Measurements from ENCODE around the gene NIM1K.

The NIM1K gene

GRCh38 chr5:43221502-43221901 is 29.5 kb downstream of the NIM1K start:
- no peaks in the 10 kb centered on the region for H3K4me1 ChIP-seq (ENCODE audit: control insufficient read depth, insufficient read depth, low read length)
- H3K27me3 ChIP-seq (ENCODE audit: control insufficient read depth, insufficient read depth, low read length) = no peaks in the 10 kb centered on the region
- no peaks in the 10 kb centered on the region for H3K9me3 ChIP-seq (ENCODE audit: control insufficient read depth, insufficient read depth, low read length)
- no CpG with 5 or more reads among the region's 5 CpGs for WGBS (ENCODE audit: insufficient coverage, insufficient read length)
- no peak overlapping the region for H3K4me3 ChIP-seq (ENCODE audit: low read length)
- no peak overlapping the region for H3K27ac ChIP-seq (ENCODE audit: low read length)
- no peak for DNase-seq (ENCODE audit: low read depth, low spot score)
- H3K36me3 ChIP-seq (ENCODE audit: control insufficient read depth, insufficient read depth, low read length) = no peaks in the 10 kb centered on the region

GRCh38 chr5:43225649-43226245 is 33.7 kb downstream of the NIM1K start:
- no peaks in the 10 kb centered on the region for H3K9me3 ChIP-seq (ENCODE audit: control insufficient read depth, insufficient read depth, low read length)
- no peaks in the 10 kb centered on the region for H3K36me3 ChIP-seq (ENCODE audit: control insufficient read depth, insufficient read depth, low read length)
- DNase-seq (ENCODE audit: low read depth, low spot score) = no peak
- H3K4me3 ChIP-seq (ENCODE audit: low read length) = no peak overlapping the region
- no peaks in the 10 kb centered on the region for H3K4me1 ChIP-seq (ENCODE audit: control insufficient read depth, insufficient read depth, low read length)
- no peaks in the 10 kb centered on the region for H3K27me3 ChIP-seq (ENCODE audit: control insufficient read depth, insufficient read depth, low read length)
- no peak overlapping the region for H3K27ac ChIP-seq (ENCODE audit: low read length)
- WGBS (ENCODE audit: insufficient coverage, insufficient read length) = no CpG with 5 or more reads among the region's 2 CpGs

- Histone ChIP-seq H3K4me1 (ENCODE audit: control insufficient read depth, insufficient read depth, low read length) (no peaks in the 10 kb centered on the region), H3K27ac (ENCODE audit: low read length) (no peak overlapping the region), H3K27me3 (ENCODE audit: control insufficient read depth, insufficient read depth, low read length) (no peaks in the 10 kb centered on the region), H3K9me3 (ENCODE audit: control insufficient read depth, insufficient read depth, low read length) (no peaks in the 10 kb centered on the region), H3K4me3 (ENCODE audit: low read length) (no peak overlapping the region), H3K36me3 (ENCODE audit: control insufficient read depth, insufficient read depth, low read length) (no peaks in the 10 kb centered on the region)
- no CpG with 5 or more reads among the region's 1 CpG for WGBS (ENCODE audit: insufficient coverage, insufficient read length)
- no peak for DNase-seq (ENCODE audit: low read depth, low spot score)
Observed at GRCh38 chr5:43227655-43228054, 35.6 kb downstream of the NIM1K start.

GRCh38 chr5:43230707-43231106 is 38.7 kb downstream of the NIM1K start:
- DNase-seq (ENCODE audit: low read depth, low spot score) = no peak
- H3K4me1 ChIP-seq (ENCODE audit: control insufficient read depth, insufficient read depth, low read length) = no peaks in the 10 kb centered on the region
- no peaks in the 10 kb centered on the region for H3K9me3 ChIP-seq (ENCODE audit: control insufficient read depth, insufficient read depth, low read length)
- no peak overlapping the region for H3K4me3 ChIP-seq (ENCODE audit: low read length)
- no peak overlapping the region for H3K27ac ChIP-seq (ENCODE audit: low read length)
- no peaks in the 10 kb centered on the region for H3K36me3 ChIP-seq (ENCODE audit: control insufficient read depth, insufficient read depth, low read length)
- WGBS (ENCODE audit: insufficient coverage, insufficient read length) = no CpG with 5 or more reads among the region's 3 CpGs
- H3K27me3 ChIP-seq (ENCODE audit: control insufficient read depth, insufficient read depth, low read length) = no peaks in the 10 kb centered on the region

- Histone ChIP-seq H3K4me3 (ENCODE audit: low read length) (no peak overlapping the region), H3K27me3 (ENCODE audit: control insufficient read depth, insufficient read depth, low read length) (no peaks in the 10 kb centered on the region), H3K27ac (ENCODE audit: low read length) (no peak overlapping the region), H3K9me3 (ENCODE audit: control insufficient read depth, insufficient read depth, low read length) (no peaks in the 10 kb centered on the region), H3K4me1 (ENCODE audit: control insufficient read depth, insufficient read depth, low read length) (no peaks in the 10 kb centered on the region), H3K36me3 (ENCODE audit: control insufficient read depth, insufficient read depth, low read length) (no peaks in the 10 kb centered on the region)
- DNase-seq (ENCODE audit: low read depth, low spot score) = no peak
- no CpG with 5 or more reads among the region's 3 CpGs for WGBS (ENCODE audit: insufficient coverage, insufficient read length)
Observed at GRCh38 chr5:43231977-43232376, 40.0 kb downstream of the NIM1K start.

- no peaks in the 10 kb centered on the region for H3K4me1 ChIP-seq (ENCODE audit: control insufficient read depth, insufficient read depth, low read length)
- no CpG with 5 or more reads among the region's 15 CpGs for WGBS (ENCODE audit: insufficient coverage, insufficient read length)
- no peak for DNase-seq (ENCODE audit: low read depth, low spot score)
- H3K27ac ChIP-seq (ENCODE audit: low read length) = no peak overlapping the region
- H3K36me3 ChIP-seq (ENCODE audit: control insufficient read depth, insufficient read depth, low read length) = no peaks in the 10 kb centered on the region
- H3K4me3 ChIP-seq (ENCODE audit: low read length) = no peak overlapping the region
- H3K27me3 ChIP-seq (ENCODE audit: control insufficient read depth, insufficient read depth, low read length) = no peaks in the 10 kb centered on the region
- no peaks in the 10 kb centered on the region for H3K9me3 ChIP-seq (ENCODE audit: control insufficient read depth, insufficient read depth, low read length)
Observed at GRCh38 chr5:43232943-43233833, 41.2 kb downstream of the NIM1K start.

- H3K4me1 ChIP-seq (ENCODE audit: control insufficient read depth, insufficient read depth, low read length) = no peaks in the 10 kb centered on the region
- no peak overlapping the region for H3K4me3 ChIP-seq (ENCODE audit: low read length)
- no peaks in the 10 kb centered on the region for H3K36me3 ChIP-seq (ENCODE audit: control insufficient read depth, insufficient read depth, low read length)
- WGBS (ENCODE audit: insufficient coverage, insufficient read length) = no CpG with 5 or more reads among the region's 3 CpGs
- DNase-seq (ENCODE audit: low read depth, low spot score) = no peak
- H3K27me3 ChIP-seq (ENCODE audit: control insufficient read depth, insufficient read depth, low read length) = no peaks in the 10 kb centered on the region
- H3K9me3 ChIP-seq (ENCODE audit: control insufficient read depth, insufficient read depth, low read length) = no peaks in the 10 kb centered on the region
- no peak overlapping the region for H3K27ac ChIP-seq (ENCODE audit: low read length)
Observed at GRCh38 chr5:43233946-43234345, 41.9 kb downstream of the NIM1K start.

- Histone ChIP-seq H3K4me1 (ENCODE audit: control insufficient read depth, insufficient read depth, low read length) (no peaks in the 10 kb centered on the region), H3K4me3 (ENCODE audit: low read length) (no peak overlapping the region), H3K36me3 (ENCODE audit: control insufficient read depth, insufficient read depth, low read length) (no peaks in the 10 kb centered on the region), H3K27me3 (ENCODE audit: control insufficient read depth, insufficient read depth, low read length) (no peaks in the 10 kb centered on the region), H3K27ac (ENCODE audit: low read length) (no peak overlapping the region), H3K9me3 (ENCODE audit: control insufficient read depth, insufficient read depth, low read length) (no peaks in the 10 kb centered on the region)
- WGBS (ENCODE audit: insufficient coverage, insufficient read length) = no CpG with 5 or more reads among the region's 5 CpGs
- DNase-seq (ENCODE audit: low read depth, low spot score) = no peak
Observed at GRCh38 chr5:43236653-43237355, 44.8 kb downstream of the NIM1K start.

- Histone ChIP-seq H3K27ac (ENCODE audit: low read length) (no peak overlapping the region), H3K36me3 (ENCODE audit: control insufficient read depth, insufficient read depth, low read length) (no peaks in the 10 kb centered on the region), H3K27me3 (ENCODE audit: control insufficient read depth, insufficient read depth, low read length) (no peaks in the 10 kb centered on the region), H3K4me3 (ENCODE audit: low read length) (no peak overlapping the region), H3K4me1 (ENCODE audit: control insufficient read depth, insufficient read depth, low read length) (no peaks in the 10 kb centered on the region), H3K9me3 (ENCODE audit: control insufficient read depth, insufficient read depth, low read length) (no peaks in the 10 kb centered on the region)
- no peak for DNase-seq (ENCODE audit: low read depth, low spot score)
- WGBS (ENCODE audit: insufficient coverage, insufficient read length) = no CpG with 5 or more reads among the region's 1 CpG
Observed at GRCh38 chr5:43242196-43242595, 50.2 kb downstream of the NIM1K start.

- Histone ChIP-seq H3K27ac (ENCODE audit: low read length) (no peak overlapping the region), H3K4me1 (ENCODE audit: control insufficient read depth, insufficient read depth, low read length) (no peaks in the 10 kb centered on the region), H3K36me3 (ENCODE audit: control insufficient read depth, insufficient read depth, low read length) (no peaks in the 10 kb centered on the region), H3K27me3 (ENCODE audit: control insufficient read depth, insufficient read depth, low read length) (no peaks in the 10 kb centered on the region), H3K4me3 (ENCODE audit: low read length) (no peak overlapping the region), H3K9me3 (ENCODE audit: control insufficient read depth, insufficient read depth, low read length) (no peaks in the 10 kb centered on the region)
- DNase-seq (ENCODE audit: low read depth, low spot score) = no peak
Observed at GRCh38 chr5:43243270-43243669, 51.2 kb downstream of the NIM1K start.

Measured in iPS DF 6.9 (cell line).